Tibial artery (tissue), 4 donors: ENCODE data around the gene DIO1.

Experiments
- DNase-seq, 2 donors: peaks; one replicate each; pipeline ENCODE4 v3.0.0-alpha.2; 2019
- H3K27ac ChIP-seq, 2 donors: fragments of 200-600 bp; sonication (generic) in 1 of 2; 1 replicate in 1 of 2; 2 replicates in 1 of 2; pipeline ENCODE4 v1.5.1; 2018 to 2019; ENCODE audit warnings: mild to moderate bottlenecking in 1 of 2
- H3K27me3 ChIP-seq, 2 donors: fragments of 200-600 bp; sonication (generic) in 1 of 2; one replicate each; pipeline versions ENCODE4 v1.5.1 to v1.6.0; 2016 to 2019
- H3K36me3 ChIP-seq, 3 donors: fragments of 200-600 bp; sonication (generic) in 2 of 3; one replicate each; pipeline ENCODE4 v1.5.1; 2016 to 2019; ENCODE audit warnings: mild to moderate bottlenecking in 2 of 3
- H3K4me1 ChIP-seq, 4 donors: fragments of 200-600 bp; sonication (generic) in 2 of 4; 1 replicate in 3 of 4; 2 replicates in 1 of 4; pipeline ENCODE4 v1.5.1; 2016 to 2019
- H3K4me3 ChIP-seq, 2 donors: fragments of 200-600 bp; sonication (generic) in 1 of 2; 1 replicate in 1 of 2; 2 replicates in 1 of 2; pipeline ENCODE4 v1.5.1; 2018 to 2019; ENCODE audit warnings: mild to moderate bottlenecking in 2 of 2
- H3K9me3 ChIP-seq, 3 donors: fragments of 200-600 bp; sonication (generic) in 1 of 3; one replicate each; pipeline ENCODE4 v1.5.1; 2016 to 2019
- CTCF ChIP-seq, 2 experiments: fragments of 200-600 bp in 1 of 2; fragments of 450-650 bp in 1 of 2; IDR thresholded peaks; one replicate each; pipeline ENCODE4 v1.5.1; 2017 to 2019; ENCODE audit warnings: antibody characterized with exemption in 2 of 2, mild to moderate bottlenecking in 1 of 2, moderate library complexity in 1 of 2
- intact Hi-C: fragments of 100-400 bp; cut with DNase I; formaldehyde crosslinking; loops from one replicate; pipeline ENCODE4 v1.15.0; 2023; ENCODE audit warnings: low total_unique reads

Gene DIO1

GRCh38 chr1:53906121-53906520 lies 12.1 kb downstream of the DIO1 start:
- Histone ChIP-seq H3K4me3 (no peak overlapping the region), H3K36me3 (no peaks in the 10 kb centered on the region)
- intact Hi-C loops: no loop called here

DNA sequence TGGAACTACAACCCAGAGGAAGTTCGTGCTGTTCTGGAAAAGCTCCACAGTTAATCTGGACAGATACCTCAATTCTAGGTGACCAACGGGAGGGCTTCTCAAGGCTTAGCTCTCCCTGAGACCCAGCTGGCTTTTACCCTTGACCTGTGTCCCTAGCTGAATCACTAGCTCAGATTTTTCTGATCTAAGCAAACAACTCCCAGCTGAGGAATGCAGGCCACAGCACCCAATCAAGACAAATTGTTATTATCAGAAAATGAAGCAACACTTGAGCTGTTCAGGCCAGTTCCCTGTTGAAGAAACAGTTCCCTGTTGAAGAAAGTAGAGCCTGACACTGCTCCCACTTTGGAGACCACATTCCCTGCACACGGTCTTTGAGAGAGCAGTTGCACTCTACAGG lies 16.0 kb downstream of the DIO1 start:
- no peak overlapping the region for H3K27ac ChIP-seq
- intact Hi-C loops: no loop called here
- H3K4me1 ChIP-seq: no peaks in the 10 kb centered on the region
- H3K27me3 ChIP-seq: no peaks in the 10 kb centered on the region
- DNase-seq: no peak
- no peak overlapping the region for H3K4me3 ChIP-seq
- peaks cover 0 to 13% (median 10%) of the 10 kb centered on the region in 3 donors for H3K36me3 ChIP-seq
- no peak for TF ChIP-seq CTCF (IDR thresholded peaks at IDR 0.05)
- H3K9me3 ChIP-seq: no peaks in the 10 kb centered on the region

More at GRCh38 chr1:53906121-53906520, 12.1 kb downstream of the DIO1 start:
- Histone ChIP-seq H3K27ac (no peak overlapping the region), H3K9me3 (no peaks in the 10 kb centered on the region), H3K27me3 (no peaks in the 10 kb centered on the region), H3K4me1 (peaks cover 0 to 10% (median 4%) of the 10 kb centered on the region in 4 donors)
- no peak for TF ChIP-seq CTCF (IDR thresholded peaks at IDR 0.05)
- no peak for DNase-seq

DNA sequence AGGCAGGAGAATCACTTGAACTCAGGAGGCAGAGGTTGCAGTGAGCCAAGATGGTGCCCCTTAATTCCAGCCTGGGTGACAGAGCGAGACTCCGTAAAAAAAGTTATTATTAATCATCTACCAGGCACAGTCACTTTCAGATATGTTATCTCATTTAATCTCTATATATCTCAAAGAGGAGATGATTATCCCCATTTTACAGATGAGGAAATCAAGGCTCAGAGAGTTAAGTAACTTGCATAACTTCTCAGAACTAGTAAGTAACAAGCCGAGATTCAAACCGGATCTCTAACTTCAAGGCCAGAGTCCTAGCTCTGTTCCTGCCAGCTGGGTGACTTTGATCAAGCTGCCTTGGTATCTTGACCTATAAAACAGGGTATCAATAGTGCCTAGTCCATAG lies 17.5 kb downstream of the DIO1 start:
- no peaks in the 10 kb centered on the region for H3K4me1 ChIP-seq
- no peaks in the 10 kb centered on the region for H3K9me3 ChIP-seq
- no peak for DNase-seq
- no peaks in the 10 kb centered on the region for H3K27me3 ChIP-seq
- peaks cover 0 to 23% (median 21%) of the 10 kb centered on the region in 3 donors for H3K36me3 ChIP-seq
- no peak overlapping the region for H3K4me3 ChIP-seq
- intact Hi-C loops: no loop called here
- TF ChIP-seq CTCF (IDR thresholded peaks at IDR 0.05): no peak
- no peak overlapping the region for H3K27ac ChIP-seq

GRCh38 chr1:53913352-53914033 lies 19.5 kb downstream of the DIO1 start:
- no peak for TF ChIP-seq CTCF (IDR thresholded peaks at IDR 0.05)
- DNase-seq: no peak
- H3K36me3 ChIP-seq: peaks cover 0 to 25% (median 23%) of the 10 kb centered on the region in 3 donors
- H3K4me3 ChIP-seq: no peak overlapping the region
- no peaks in the 10 kb centered on the region for H3K9me3 ChIP-seq
- H3K27me3 ChIP-seq: no peaks in the 10 kb centered on the region
- intact Hi-C loops: no loop called here
- H3K27ac ChIP-seq: no peak overlapping the region
- no peaks in the 10 kb centered on the region for H3K4me1 ChIP-seq

DNA sequence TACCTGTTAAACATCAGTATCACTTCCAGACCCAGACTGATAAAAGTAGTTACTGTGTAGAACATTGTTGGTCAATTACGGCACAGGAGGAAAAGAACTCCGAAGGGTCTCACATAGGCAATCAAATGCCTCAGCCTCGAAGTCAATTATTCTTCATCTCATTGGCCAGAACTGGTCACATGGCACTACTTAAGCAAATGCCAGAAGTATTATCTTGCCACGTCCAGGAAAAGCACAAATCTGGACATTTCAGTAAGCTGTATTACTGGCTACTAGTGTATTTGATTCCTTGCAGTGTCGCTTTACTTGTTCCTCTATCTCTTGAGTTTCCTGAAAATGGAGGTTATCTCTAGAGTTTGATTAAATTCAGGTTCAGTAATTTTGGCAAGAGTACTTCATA lies 24.4 kb downstream of the DIO1 start:
- Histone ChIP-seq H3K4me1 (no peaks in the 10 kb centered on the region), H3K27me3 (no peaks in the 10 kb centered on the region), H3K27ac (no peak overlapping the region), H3K4me3 (no peak overlapping the region), H3K9me3 (no peaks in the 10 kb centered on the region), H3K36me3 (peaks cover 14 to 45% (median 43%) of the 10 kb centered on the region in 3 donors)
- DNase-seq: no peak
- TF ChIP-seq CTCF (IDR thresholded peaks at IDR 0.05): no peak
- intact Hi-C loops: no loop called here
